T-cell (primary cell): Measurements from ENCODE around the gene PSPH. TPM values are rescaled to one million over a fixed set of nuclear protein-coding genes. Genes with fewer than 3 reads are reported as not detected.

Source experiments
- ATAC-seq, 4 experiments: fragments of 200-7000 bp in 3 of 4; fragments of 150-1000 bp in 1 of 4; cut with Tn5 transposase; replicated peaks in 1 of 4; 1 replicate in 3 of 4; 2 replicates in 1 of 4; pipeline ENCODE4 v1.10.0; 2021; ENCODE audit warnings: moderate library complexity in 3 of 4, mild to moderate bottlenecking in 2 of 4, moderate number of reproducible peaks in 1 of 4
- CTCF ChIA-PET, 2 donors: fragments of 300-600 bp; sonication (Branson Sonifier 250); formaldehyde crosslinking; loops; one replicate each; lab custom pipeline; 2022; ENCODE audit warnings: antibody characterized with exemption in 2 of 2; lab: Charles Lee
- POLR2A ChIA-PET, 2 donors: fragments of 300-600 bp; sonication (Branson Sonifier 250); formaldehyde crosslinking; loops; one replicate each; lab custom pipeline; 2022; ENCODE audit warnings: antibody characterized with exemption in 2 of 2; lab: Charles Lee
- DNase-seq, 35 experiments: peaks; one replicate each; pipeline versions ENCODE4 v3.0.0 to v3.0.0-alpha.2; 2013 to 2023
- H3K27ac ChIP-seq: one replicate; pipeline ENCODE4 v1.5.1; 2013; ENCODE audit warnings: low read length
- H3K27me3 ChIP-seq, 2 experiments: replicated peaks in 1 of 2; 1 replicate in 1 of 2; 2 replicates in 1 of 2; pipeline versions ENCODE4 v1.6.1 to v1.7.0; 2013; ENCODE audit warnings: low read length in 1 of 2, mixed read lengths in 1 of 2; ENCODE audit not compliant: control insufficient read depth in 2 of 2, insufficient read depth in 2 of 2; ENCODE audit errors: extremely low read depth in 1 of 2
- H3K36me3 ChIP-seq, 2 donors: 1 replicate in 1 of 2; 2 replicates in 1 of 2; pipeline versions ENCODE4 v1.6.1 to v1.7.0; 2013; ENCODE audit warnings: low read length in 1 of 2; ENCODE audit not compliant: control insufficient read depth in 2 of 2, insufficient read depth in 1 of 2; ENCODE audit errors: extremely low read depth in 1 of 2
- H3K4me1 ChIP-seq, 2 experiments: 1 replicate in 1 of 2; 2 replicates in 1 of 2; pipeline versions ENCODE4 v1.6.1 to v1.7.0; 2013; ENCODE audit warnings: low read length in 2 of 2, mixed read lengths in 1 of 2; ENCODE audit not compliant: insufficient read depth in 2 of 2, control insufficient read depth in 1 of 2; ENCODE audit errors: extremely low read depth in 1 of 2
- H3K4me3 ChIP-seq, 2 donors: 1 replicate in 1 of 2; 2 replicates in 1 of 2; pipeline versions ENCODE4 v1.5.1 to v1.7.0; 2013; ENCODE audit warnings: mild to moderate bottlenecking in 2 of 2, low read length in 1 of 2, moderate library complexity in 1 of 2; ENCODE audit not compliant: control insufficient read depth in 1 of 2; ENCODE audit errors: extremely low read depth in 1 of 2
- H3K9me3 ChIP-seq: 2 replicates; pipeline ENCODE4 v1.7.0; 2013
- H3K27ac Mint-ChIP-seq, 2 donors: one replicate each; pipeline ENCODE4 v1.8.0; 2020 to 2021; ENCODE audit warnings: mild to moderate bottlenecking in 2 of 2, mixed read lengths in 2 of 2
- H3K27me3 Mint-ChIP-seq, 2 donors: one replicate each; pipeline ENCODE4 v1.8.0; 2021 to 2022; ENCODE audit warnings: mixed read lengths in 2 of 2
- H3K36me3 Mint-ChIP-seq: one replicate; pipeline ENCODE4 v1.8.0; 2021; ENCODE audit warnings: mixed read lengths
- H3K4me1 Mint-ChIP-seq, 3 donors: one replicate each; pipeline ENCODE4 v1.8.0; 2020 to 2022; ENCODE audit warnings: mixed read lengths in 3 of 3, mild to moderate bottlenecking in 1 of 3
- H3K4me3 Mint-ChIP-seq, 3 donors: one replicate each; pipeline ENCODE4 v1.8.0; 2020 to 2022; ENCODE audit warnings: mild to moderate bottlenecking in 3 of 3, mixed read lengths in 3 of 3, moderate library complexity in 3 of 3
- H3K9me3 Mint-ChIP-seq, 3 donors: one replicate each; pipeline ENCODE4 v1.8.0; 2020 to 2022; ENCODE audit warnings: mixed read lengths in 3 of 3
- WGBS: methylation state at CpG from one replicate; pipeline ENCODE4 v1.1.5; 2013; ENCODE audit warnings: missing lambda C conversion rate; ENCODE audit not compliant: insufficient coverage; 5-methylcytosine and 5-hydroxymethylcytosine counted together
- total RNA-seq, 35 experiments: library from RNA in 6 of 35; stranded (reverse) in 6 of 35; fragments of 120-200 nt in 1 of 35; gene quantifications; one replicate each; pipeline versions ENCODE4 v1.2.1 to v1.2.4 and lab custom pipeline; 2013 to 2026

Gene PSPH
- total RNA-seq, 5 donors from 2014 or later (not counting 1 experiment from before 2014, with no cell fraction given), result 1.9 to 8.3 (median 5.7) TPM

DNA sequence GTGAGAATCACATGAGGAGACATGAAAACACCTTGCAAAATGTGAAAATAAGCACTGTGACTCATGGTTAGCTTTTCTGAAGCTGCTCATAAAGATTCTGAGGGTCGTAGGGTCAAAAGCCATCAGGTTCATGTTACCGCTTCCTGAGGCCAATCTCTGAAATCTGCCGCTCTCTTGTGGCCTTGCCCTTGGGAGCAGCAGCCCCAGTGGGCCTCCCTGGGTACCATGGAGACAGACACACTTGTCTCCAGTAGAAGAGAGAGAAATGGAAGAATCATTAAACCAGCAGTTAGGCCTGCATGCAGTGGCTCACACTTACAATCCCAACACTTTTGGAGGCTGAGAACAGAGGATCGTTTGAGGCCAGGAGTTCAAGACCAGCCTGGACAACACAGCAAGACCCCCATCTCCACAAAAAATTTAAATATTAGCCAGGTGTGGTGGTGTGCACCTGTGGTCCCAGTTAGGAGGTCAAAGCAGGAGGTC is 44.0 kb downstream of the PSPH start:
- WGBS, result 84% methylated on average over 3 of the region's 4 CpGs

DNA sequence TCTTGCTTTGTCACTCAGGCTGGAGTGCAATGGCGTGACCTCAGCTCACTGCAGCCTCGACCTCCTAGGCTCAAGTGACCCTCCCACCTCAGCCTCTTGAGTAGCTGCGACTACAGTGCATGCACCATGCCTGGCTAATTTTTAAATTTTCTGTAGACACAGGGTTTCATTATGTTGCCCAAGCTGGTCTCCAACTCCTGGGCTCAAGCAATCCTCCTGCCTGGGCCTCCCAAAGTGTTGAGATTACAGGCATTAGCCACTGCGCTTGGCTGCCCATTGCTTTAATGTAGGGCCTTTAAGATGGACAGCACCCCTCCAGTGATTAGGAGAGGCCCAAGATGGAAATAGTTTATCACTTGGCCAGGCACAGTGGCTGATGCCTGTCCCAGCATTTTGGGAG is 47.5 kb downstream of the PSPH start:
- Histone ChIP-seq H3K9me3 (no peaks in the 10 kb centered on the region), H3K4me3 (no peak overlapping the region), H3K27ac (no peak overlapping the region), H3K4me1 (no peaks in the 10 kb centered on the region), H3K36me3 (peaks cover 2 to 9% of the 10 kb centered on the region in 2 donors), H3K27me3 (no peaks in the 10 kb centered on the region)
- Mint-ChIP-seq H3K9me3 (no peaks in the 10 kb centered on the region), H3K27ac (no peak overlapping the region), H3K36me3 (peaks cover 10% of the 10 kb centered on the region), H3K4me3 (no peak overlapping the region), H3K4me1 (no peaks in the 10 kb centered on the region), H3K27me3 (no peaks in the 10 kb centered on the region)
- ChIA-PET CTCF (interaction anchor here (1.6 to 5.8 kb wide), 2 partner anchors 10 to 70 kb away, joined by 3 to 32 read pairs; no protein-coding TSS in a partner anchor), POLR2A (no interaction called here)
- 100% methylated on average over 4 of the region's 4 CpGs for WGBS
- ATAC-seq (no peak), DNase-seq (no peak)

More for the DNA sequence above, 44.0 kb downstream of the PSPH start:
- ChIA-PET CTCF (interaction anchor here (0.5 to 5.8 kb wide), 4 partner anchors 13 to 643 kb away, joined by 3 to 32 read pairs (median 4); no protein-coding TSS in a partner anchor), POLR2A (no interaction called here)
- Histone ChIP-seq H3K4me3 (no peak overlapping the region), H3K9me3 (no peaks in the 10 kb centered on the region), H3K36me3 (no peaks in the 10 kb centered on the region), H3K4me1 (no peaks in the 10 kb centered on the region), H3K27me3 (no peaks in the 10 kb centered on the region), H3K27ac (no peak overlapping the region)
- Mint-ChIP-seq H3K27me3 (no peaks in the 10 kb centered on the region), H3K4me3 (no peak overlapping the region), H3K9me3 (no peaks in the 10 kb centered on the region), H3K36me3 (no peaks in the 10 kb centered on the region), H3K4me1 (no peaks in the 10 kb centered on the region), H3K27ac (no peak overlapping the region)
- DNase-seq (no peak), ATAC-seq (no peak)

DNA sequence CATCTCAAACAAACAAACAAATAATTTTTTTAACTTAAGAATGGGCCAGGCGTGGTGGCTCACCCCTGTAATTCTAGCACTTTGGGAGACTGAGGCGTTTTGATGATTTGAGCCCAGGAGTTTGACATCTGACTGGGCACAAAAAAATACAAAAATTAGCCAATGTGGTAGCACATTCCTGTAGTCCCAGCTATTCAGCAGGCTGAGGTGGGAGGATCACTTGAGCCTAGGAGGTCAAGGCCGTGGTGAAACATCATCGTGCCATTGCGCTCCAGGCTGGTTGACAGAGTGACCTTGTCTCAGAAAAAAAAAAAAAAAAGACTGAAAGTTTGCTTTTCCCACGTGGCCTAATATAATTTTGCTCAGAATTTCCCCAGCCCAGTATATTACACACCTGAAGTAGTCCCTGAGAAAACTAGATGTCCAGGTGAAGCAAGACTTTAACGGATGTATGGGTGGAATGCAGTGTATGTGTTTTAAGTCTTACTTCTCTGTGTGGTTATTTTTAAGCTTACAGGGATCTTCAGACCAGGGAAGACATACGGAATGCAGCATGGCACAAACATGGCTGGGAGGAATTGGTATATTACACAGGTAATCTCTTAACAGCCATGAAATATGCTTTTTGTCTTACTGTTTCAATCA is 54.3 kb downstream of the PSPH start:
- Mint-ChIP-seq H3K27me3 (no peaks in the 10 kb centered on the region), H3K9me3 (no peaks in the 10 kb centered on the region), H3K27ac (no peak overlapping the region), H3K36me3 (peaks cover 45% of the 10 kb centered on the region), H3K4me3 (no peak overlapping the region), H3K4me1 (no peaks in the 10 kb centered on the region)
- H3K27ac ChIP-seq, result no peak overlapping the region
- H3K36me3 ChIP-seq, result peaks cover 25 to 35% of the 10 kb centered on the region in 2 donors
- no peak overlapping the region for H3K4me3 ChIP-seq
- CTCF ChIA-PET, result interaction anchor here in 1 of 2 donors (0.5 to 1.0 kb wide), 2 partner anchors 18 to 75 kb away, joined by 3 to 5 read pairs; no protein-coding TSS in a partner anchor
- no peaks in the 10 kb centered on the region for H3K9me3 ChIP-seq
- no peaks in the 10 kb centered on the region for H3K4me1 ChIP-seq
- DNase-seq (no peak), ATAC-seq (no peak)
- 97% methylated on average over 4 of the region's 8 CpGs for WGBS
- POLR2A ChIA-PET, result interaction anchor here in 1 of 2 donors (0.7 kb wide), 1 partner anchor 613 kb away, joined by 3 read pairs; no protein-coding TSS in a partner anchor
- no peaks in the 10 kb centered on the region for H3K27me3 ChIP-seq

DNA sequence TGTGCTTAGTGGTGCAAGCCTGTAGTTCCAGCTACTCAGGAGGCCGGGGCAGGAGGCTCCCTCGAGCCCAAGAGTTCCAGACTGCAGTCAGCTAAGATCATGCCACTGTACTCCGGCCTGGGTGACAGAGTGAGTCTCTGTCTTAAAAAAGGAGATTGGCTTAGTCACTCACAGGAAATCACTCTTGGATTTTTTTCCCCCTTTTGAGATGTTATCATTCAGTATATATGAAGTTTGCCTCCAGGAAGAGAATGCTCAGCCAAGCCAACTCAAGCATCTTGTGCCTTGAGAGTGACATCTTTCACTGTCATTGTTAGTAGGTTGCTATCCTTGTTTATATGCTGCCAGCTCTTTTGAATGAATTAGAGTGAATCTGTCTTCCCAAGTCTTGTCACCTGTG is 58.9 kb downstream of the PSPH start:
- peaks cover 13 to 31% of the 10 kb centered on the region in 2 donors for H3K36me3 ChIP-seq
- no peaks in the 10 kb centered on the region for H3K9me3 Mint-ChIP-seq
- POLR2A ChIA-PET, result no interaction called here
- no peak overlapping the region for H3K27ac ChIP-seq
- H3K4me1 ChIP-seq, result no peaks in the 10 kb centered on the region
- no peaks in the 10 kb centered on the region for H3K27me3 ChIP-seq
- peaks cover 40% of the 10 kb centered on the region for H3K36me3 Mint-ChIP-seq
- DNase-seq (no peak), ATAC-seq (no peak)
- WGBS, result no CpG with 5 or more reads among the region's 3 CpGs
- CTCF ChIA-PET, result no interaction called here
- peak overlapping the region; percentile 16 to 31 for H3K27ac Mint-ChIP-seq
- H3K4me1 Mint-ChIP-seq, result no peaks in the 10 kb centered on the region
- H3K27me3 Mint-ChIP-seq, result no peaks in the 10 kb centered on the region
- no peak overlapping the region for H3K4me3 Mint-ChIP-seq
- H3K9me3 ChIP-seq, result no peaks in the 10 kb centered on the region
- no peak overlapping the region for H3K4me3 ChIP-seq

DNA sequence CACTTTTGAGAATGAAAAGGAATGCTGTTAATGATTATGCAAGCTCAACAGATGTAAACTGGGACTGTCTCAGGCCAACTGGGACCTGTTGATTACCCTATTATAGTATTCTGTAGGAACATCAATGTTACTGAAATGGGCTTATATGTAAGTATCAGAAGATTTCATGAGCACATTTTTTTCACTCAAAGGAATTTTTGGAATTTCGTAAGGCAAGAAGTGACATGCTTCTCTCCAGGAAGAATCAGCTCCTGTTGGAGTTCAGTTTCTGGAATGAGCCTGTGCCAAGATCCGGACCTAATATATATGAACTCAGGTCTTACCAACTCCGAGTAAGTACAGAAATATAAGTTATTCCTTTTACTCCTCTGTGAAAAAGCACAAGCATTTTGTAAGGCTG is 67.7 kb downstream of the PSPH start:
- Histone ChIP-seq H3K27ac (no peak overlapping the region), H3K4me1 (no peaks in the 10 kb centered on the region), H3K27me3 (no peaks in the 10 kb centered on the region), H3K4me3 (no peak overlapping the region), H3K9me3 (no peaks in the 10 kb centered on the region), H3K36me3 (peaks cover 23 to 71% of the 10 kb centered on the region in 2 donors)
- H3K4me3 Mint-ChIP-seq, result no peak overlapping the region
- H3K4me1 Mint-ChIP-seq, result no peaks in the 10 kb centered on the region
- DNase-seq, result no peak
- ChIA-PET CTCF (interaction anchor here in 1 of 2 donors (1.4 kb wide), 1 partner anchor 11 kb away, joined by 4 read pairs; no protein-coding TSS in a partner anchor), POLR2A (interaction anchor here (0.6 kb wide), 2 partner anchors 46 to 61 kb away, joined by 3 to 5 read pairs; no protein-coding TSS in a partner anchor)
- H3K9me3 Mint-ChIP-seq, result no peaks in the 10 kb centered on the region
- no peak overlapping the region for H3K27ac Mint-ChIP-seq
- no peak for ATAC-seq
- no peaks in the 10 kb centered on the region for H3K27me3 Mint-ChIP-seq
- H3K36me3 Mint-ChIP-seq, result peaks cover 42% of the 10 kb centered on the region
- no CpG with 5 or more reads among the region's 3 CpGs for WGBS

DNA sequence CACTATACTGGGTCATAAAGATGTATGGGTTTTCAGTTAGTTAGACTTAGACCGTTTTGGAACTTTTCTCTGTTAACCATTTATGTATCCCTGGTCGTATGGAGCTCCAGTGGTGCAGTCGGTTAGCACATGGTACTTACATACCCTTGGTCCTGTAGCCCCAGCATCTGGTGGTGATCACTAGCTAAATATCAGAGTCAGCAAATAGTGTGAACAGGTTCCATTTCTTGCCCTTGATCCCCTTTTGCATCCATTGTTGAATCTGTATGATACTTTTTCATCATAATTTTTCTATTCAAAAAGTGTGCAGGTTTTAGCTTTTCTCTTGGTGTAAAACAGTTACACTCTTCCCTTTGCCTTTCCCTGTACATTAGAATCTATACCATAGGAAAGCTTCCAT is 71.0 kb downstream of the PSPH start:
- peaks cover 23 to 64% of the 10 kb centered on the region in 2 donors for H3K36me3 ChIP-seq
- no peaks in the 10 kb centered on the region for H3K27me3 ChIP-seq
- H3K4me3 Mint-ChIP-seq, result no peak overlapping the region
- peaks cover 4 to 7% (median 6%) of the 10 kb centered on the region in 3 donors for H3K4me1 Mint-ChIP-seq
- no peaks in the 10 kb centered on the region for H3K9me3 Mint-ChIP-seq
- DNase-seq (no peak), ATAC-seq (no peak)
- no peak overlapping the region for H3K27ac ChIP-seq
- WGBS, result 100% methylated on average over 1 of the region's 3 CpGs
- H3K9me3 ChIP-seq, result no peaks in the 10 kb centered on the region
- ChIA-PET POLR2A (no interaction called here), CTCF (no interaction called here)
- H3K27ac Mint-ChIP-seq, result no peak overlapping the region
- H3K27me3 Mint-ChIP-seq, result no peaks in the 10 kb centered on the region
- H3K4me1 ChIP-seq, result no peaks in the 10 kb centered on the region
- no peak overlapping the region for H3K4me3 ChIP-seq
- peaks cover 42% of the 10 kb centered on the region for H3K36me3 Mint-ChIP-seq
